Ovary (tissue), 3 donors: ENCODE data around the gene YARS2.

Experiments
- POLR2A ChIP-seq: fragments of 450-650 bp; IDR thresholded peaks from one replicate; pipeline ENCODE4 v1.6.1; 2017; ENCODE audit warnings: antibody characterized with exemption, mild to moderate bottlenecking, moderate library complexity
- TF ChIP-seq, protein P1 (sequence below), 3 donors: fragments of 450-650 bp in 2 of 3; fragments of 200-600 bp in 1 of 3; IDR thresholded peaks; one replicate each; pipeline versions ENCODE4 v1.5.1 to v1.8.0; 2016 to 2022; ENCODE audit warnings: antibody characterized with exemption in 3 of 3, mild to moderate bottlenecking in 1 of 3
- donor health status: DM: no; HTN: no; CAD: no.

- TF ChIP-seq, protein P1, sequence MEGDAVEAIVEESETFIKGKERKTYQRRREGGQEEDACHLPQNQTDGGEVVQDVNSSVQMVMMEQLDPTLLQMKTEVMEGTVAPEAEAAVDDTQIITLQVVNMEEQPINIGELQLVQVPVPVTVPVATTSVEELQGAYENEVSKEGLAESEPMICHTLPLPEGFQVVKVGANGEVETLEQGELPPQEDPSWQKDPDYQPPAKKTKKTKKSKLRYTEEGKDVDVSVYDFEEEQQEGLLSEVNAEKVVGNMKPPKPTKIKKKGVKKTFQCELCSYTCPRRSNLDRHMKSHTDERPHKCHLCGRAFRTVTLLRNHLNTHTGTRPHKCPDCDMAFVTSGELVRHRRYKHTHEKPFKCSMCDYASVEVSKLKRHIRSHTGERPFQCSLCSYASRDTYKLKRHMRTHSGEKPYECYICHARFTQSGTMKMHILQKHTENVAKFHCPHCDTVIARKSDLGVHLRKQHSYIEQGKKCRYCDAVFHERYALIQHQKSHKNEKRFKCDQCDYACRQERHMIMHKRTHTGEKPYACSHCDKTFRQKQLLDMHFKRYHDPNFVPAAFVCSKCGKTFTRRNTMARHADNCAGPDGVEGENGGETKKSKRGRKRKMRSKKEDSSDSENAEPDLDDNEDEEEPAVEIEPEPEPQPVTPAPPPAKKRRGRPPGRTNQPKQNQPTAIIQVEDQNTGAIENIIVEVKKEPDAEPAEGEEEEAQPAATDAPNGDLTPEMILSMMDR (IDR thresholded peaks at IDR 0.05): no peak
- TF ChIP-seq POLR2A: no peak
Measured at GRCh38 chr12:32783029-32783428, 27.3 kb upstream of the YARS2 start.
